Right atrium auricular region (tissue), 2 donors: ENCODE measurements around the gene EDDM13. TPM values are rescaled to one million over a fixed set of nuclear protein-coding genes. Genes with fewer than 3 reads are reported as not detected.

Experiments used
- DNase-seq: peaks from one replicate; pipeline ENCODE4 v3.0.0-alpha.2; 2019; ENCODE audit warnings: low spot score
- H3K27ac ChIP-seq, 2 donors: fragments of 200-600 bp; sonication (generic); 1 replicate in 1 of 2; 2 replicates in 1 of 2; pipeline ENCODE4 v1.5.1; 2016 to 2019
- H3K27me3 ChIP-seq, 2 donors: fragments of 200-600 bp; sonication (generic); one replicate each; pipeline versions ENCODE4 v1.5.1 to v1.6.0; 2017 to 2019
- H3K36me3 ChIP-seq: fragments of 200-600 bp; sonication (generic); one replicate; pipeline ENCODE4 v1.5.1; 2016
- H3K4me1 ChIP-seq, 2 donors: fragments of 200-600 bp; sonication (generic); one replicate each; pipeline versions ENCODE4 v1.5.1 to v1.6.0; 2017 to 2019
- H3K4me3 ChIP-seq, 2 donors: fragments of 200-600 bp; sonication (generic); 1 replicate in 1 of 2; 2 replicates in 1 of 2; pipeline ENCODE4 v1.5.1; 2017 to 2019; ENCODE audit warnings: mild to moderate bottlenecking in 1 of 2, moderate library complexity in 1 of 2
- H3K9me3 ChIP-seq, 2 donors: fragments of 200-600 bp; sonication (generic); one replicate each; pipeline ENCODE4 v1.5.1; 2019
- CTCF ChIP-seq, 2 donors: fragments of 200-600 bp; sonication (generic); IDR thresholded peaks; one replicate each; pipeline ENCODE4 v1.5.1; 2019; ENCODE audit warnings: antibody characterized with exemption in 2 of 2
- total RNA-seq, 2 donors: library from RNA; depleted of rRNA; stranded (reverse); fragments of >200 nt; gene quantifications; one replicate each; pipeline ENCODE4 v1.1.0, GENCODE V29; 2016

Gene EDDM13
- total RNA-seq, 2 donors from 2014 or later, result not detected

GRCh38 chr19:56314018-56314380, 41.5 kb downstream of the EDDM13 start:
- Histone ChIP-seq H3K4me1 (peaks cover 0 to 14% of the 10 kb centered on the region in 2 donors), H3K27ac (peak overlapping the region; percentile 91 to 97), H3K36me3 (peaks cover 3% of the 10 kb centered on the region), H3K27me3 (no peaks in the 10 kb centered on the region), H3K4me3 (peak overlapping the region; percentile 53 to 70), H3K9me3 (no peaks in the 10 kb centered on the region)
- no peak for TF ChIP-seq CTCF (IDR thresholded peaks at IDR 0.05)
- no peak for DNase-seq

- peak within 1 kb of the TSS; percentile 53 to 70 for H3K4me3 ChIP-seq
- H3K36me3 ChIP-seq, result peaks cover 3% of the 10 kb centered on the region
- no peaks in the 10 kb centered on the region for H3K9me3 ChIP-seq
- no peaks in the 10 kb centered on the region for H3K27me3 ChIP-seq
- DNase-seq, result peak; percentile 96
- peaks cover 0 to 14% of the 10 kb centered on the region in 2 donors for H3K4me1 ChIP-seq
- TF ChIP-seq CTCF (IDR thresholded peaks at IDR 0.05), result no peak
- H3K27ac ChIP-seq, result peak within 1 kb of the TSS; percentile 91 to 97
Observed at GRCh38 chr19:56314381-56315076, 42.0 kb downstream of the EDDM13 start, which contains the start of gene ZSCAN5A. TSS of gene ZSCAN5A (minus strand) at chr19:56314839. CDS start at chr19:56225046, 89,793 bp downstream.

- Histone ChIP-seq H3K4me1 (peaks cover 0 to 14% of the 10 kb centered on the region in 2 donors), H3K27me3 (no peaks in the 10 kb centered on the region), H3K36me3 (peaks cover 3% of the 10 kb centered on the region), H3K4me3 (peak overlapping the region; percentile 53 to 70), H3K27ac (peak overlapping the region; percentile 91 to 97), H3K9me3 (no peaks in the 10 kb centered on the region)
- no peak for TF ChIP-seq CTCF (IDR thresholded peaks at IDR 0.05)
- peak; percentile 97 for DNase-seq
Observed at GRCh38 chr19:56315077-56315828, 42.7 kb downstream of the EDDM13 start.

DNA sequence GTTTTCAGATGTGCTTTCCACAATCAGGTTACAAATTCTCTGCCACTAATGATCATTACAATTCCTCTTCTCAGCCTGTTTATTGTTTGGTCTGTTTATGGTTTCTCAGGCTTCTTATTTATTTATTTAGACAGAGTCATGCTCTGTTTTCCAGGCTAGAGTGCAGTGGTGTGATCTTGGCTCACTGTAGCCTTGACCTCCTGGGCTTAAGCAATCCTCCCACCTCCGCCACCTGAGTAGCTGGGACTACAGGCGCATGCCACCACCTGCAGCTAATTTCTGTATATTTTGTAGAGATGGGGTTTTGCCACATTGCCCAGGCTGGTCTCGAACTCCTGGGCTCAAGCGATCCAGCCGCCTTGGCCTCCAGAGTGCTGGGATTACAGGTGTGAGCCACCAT, 44.2 kb downstream of the EDDM13 start:
- Histone ChIP-seq H3K27ac (no peak overlapping the region), H3K27me3 (no peaks in the 10 kb centered on the region), H3K9me3 (no peaks in the 10 kb centered on the region), H3K36me3 (peaks cover 3% of the 10 kb centered on the region), H3K4me3 (no peak overlapping the region), H3K4me1 (peaks cover 0 to 25% of the 10 kb centered on the region in 2 donors)
- no peak for TF ChIP-seq CTCF (IDR thresholded peaks at IDR 0.05)
- DNase-seq, result no peak

DNA sequence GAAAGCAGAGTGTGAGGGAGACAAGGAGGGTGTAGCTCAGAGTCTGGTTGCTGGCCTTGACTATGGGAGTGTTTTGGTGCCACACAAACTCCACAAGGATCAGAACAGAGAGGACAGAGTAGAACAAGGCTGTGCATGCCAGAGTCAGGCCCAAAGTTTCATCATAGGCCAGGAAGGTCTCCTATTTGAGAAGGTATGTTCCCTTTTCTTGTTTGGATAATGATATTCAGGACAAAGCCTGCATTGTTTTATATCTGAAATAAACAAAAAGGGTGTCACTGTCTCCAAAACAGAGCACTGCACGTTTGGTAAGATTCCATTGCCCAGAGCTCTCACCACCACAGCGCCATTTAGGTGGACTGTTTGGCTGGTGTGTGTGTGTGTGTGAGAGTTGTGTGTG, 45.2 kb downstream of the EDDM13 start:
- no peak overlapping the region for H3K4me3 ChIP-seq
- TF ChIP-seq CTCF (IDR thresholded peaks at IDR 0.05), result no peak
- H3K27ac ChIP-seq, result no peak overlapping the region
- H3K27me3 ChIP-seq, result no peaks in the 10 kb centered on the region
- no peak for DNase-seq
- peaks cover 0 to 26% of the 10 kb centered on the region in 2 donors for H3K4me1 ChIP-seq
- H3K36me3 ChIP-seq, result no peaks in the 10 kb centered on the region
- no peaks in the 10 kb centered on the region for H3K9me3 ChIP-seq
